KG1 (cell line): Measurements from ENCODE around the gene PPP1R8.
"Not testable (repeated sequence)": the region's sequence is repeated elsewhere in the genome, so short reads cannot be mapped to it uniquely, and the experiment has no call there.

Experiments used
- DNase-seq: peaks from one replicate; lab custom pipeline; 2025; lab: John Stamatoyannopoulos, UW

PPP1R8 gene

DNA sequence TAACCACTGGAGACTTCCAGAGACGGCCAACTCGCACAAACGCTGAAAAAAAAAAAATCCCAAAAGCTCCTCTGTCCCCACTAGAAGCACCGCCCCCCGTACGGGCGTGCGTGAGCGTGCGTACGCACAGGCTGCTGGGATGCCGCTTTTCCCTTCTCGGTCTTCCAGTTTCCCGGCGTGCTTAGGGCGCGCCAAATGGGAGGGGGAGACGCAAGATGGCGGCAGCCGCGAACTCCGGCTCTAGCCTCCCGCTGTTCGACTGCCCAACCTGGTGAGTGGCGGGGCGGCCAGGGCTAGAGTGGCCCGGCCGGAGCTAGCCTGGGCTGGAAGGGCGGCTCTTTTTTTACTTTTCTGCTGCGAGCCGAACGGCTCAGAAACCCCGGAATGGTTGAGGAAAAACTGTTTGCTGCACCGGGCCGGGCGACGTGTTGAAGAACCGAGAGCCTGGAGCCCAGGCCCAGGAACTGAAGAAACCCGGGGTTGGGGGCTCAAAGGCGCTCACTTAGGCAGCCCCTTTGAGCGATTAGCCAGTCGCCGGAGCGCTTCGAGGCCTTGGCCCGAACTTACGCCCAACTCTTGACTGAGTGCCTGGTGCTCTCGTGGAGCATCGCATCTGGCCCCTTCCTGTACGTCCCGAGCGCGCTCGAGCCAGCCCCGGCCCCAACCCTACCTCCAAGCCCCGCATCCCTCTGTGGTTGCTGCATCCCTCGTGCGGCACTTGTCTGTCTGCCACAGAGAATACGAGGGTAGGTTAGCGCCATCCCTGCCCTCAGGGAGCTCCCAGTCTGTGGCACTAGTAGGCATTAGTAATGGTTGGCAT, at the start of gene PPP1R8:
PPP1R8 (plus strand) TSS at position 162 of the 820 bp plus-strand sequence; CDS start at position 216, 54 bp downstream.
- peak; percentile 79 for DNase-seq

DNA sequence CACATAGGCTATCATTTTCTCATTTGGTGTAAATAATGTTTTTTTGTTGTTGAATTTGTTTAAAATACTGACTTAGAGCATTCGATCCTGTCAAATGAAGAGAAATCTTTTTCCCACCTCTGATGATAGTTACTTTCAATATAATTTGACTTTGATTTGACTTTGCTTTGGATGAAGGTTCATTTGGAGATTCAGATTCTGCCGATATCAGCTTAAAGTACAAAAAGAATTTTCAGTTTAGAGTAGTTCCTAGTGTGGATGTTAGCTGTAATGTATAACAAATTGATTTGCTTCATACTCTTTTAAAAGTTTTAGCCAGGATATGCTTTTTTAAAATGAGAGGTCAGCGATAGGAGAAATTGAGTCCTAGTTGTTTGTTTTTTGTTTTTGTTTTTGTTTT, 47.6 kb upstream of the PPP1R8 start:
- no peak for DNase-seq

DNA sequence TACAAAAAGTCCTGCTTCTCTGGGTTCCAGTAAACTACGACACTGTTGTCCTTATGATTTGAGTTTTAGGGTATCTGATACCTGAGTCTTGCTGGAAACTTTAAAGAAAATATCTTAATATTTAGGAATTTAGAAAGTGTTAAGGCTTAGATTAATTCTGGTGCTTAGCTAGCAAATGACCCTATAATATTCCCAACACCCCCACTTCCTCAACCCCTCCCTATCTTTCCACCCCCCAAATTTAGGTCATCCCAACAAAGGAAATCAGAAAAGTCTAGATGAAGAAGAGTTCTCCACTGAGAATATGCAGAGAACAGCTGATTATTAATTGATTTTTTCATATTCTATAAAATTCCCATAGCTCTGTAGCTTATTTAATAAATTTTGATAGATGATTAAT, 45.9 kb upstream of the PPP1R8 start:
- no peak for DNase-seq

DNA sequence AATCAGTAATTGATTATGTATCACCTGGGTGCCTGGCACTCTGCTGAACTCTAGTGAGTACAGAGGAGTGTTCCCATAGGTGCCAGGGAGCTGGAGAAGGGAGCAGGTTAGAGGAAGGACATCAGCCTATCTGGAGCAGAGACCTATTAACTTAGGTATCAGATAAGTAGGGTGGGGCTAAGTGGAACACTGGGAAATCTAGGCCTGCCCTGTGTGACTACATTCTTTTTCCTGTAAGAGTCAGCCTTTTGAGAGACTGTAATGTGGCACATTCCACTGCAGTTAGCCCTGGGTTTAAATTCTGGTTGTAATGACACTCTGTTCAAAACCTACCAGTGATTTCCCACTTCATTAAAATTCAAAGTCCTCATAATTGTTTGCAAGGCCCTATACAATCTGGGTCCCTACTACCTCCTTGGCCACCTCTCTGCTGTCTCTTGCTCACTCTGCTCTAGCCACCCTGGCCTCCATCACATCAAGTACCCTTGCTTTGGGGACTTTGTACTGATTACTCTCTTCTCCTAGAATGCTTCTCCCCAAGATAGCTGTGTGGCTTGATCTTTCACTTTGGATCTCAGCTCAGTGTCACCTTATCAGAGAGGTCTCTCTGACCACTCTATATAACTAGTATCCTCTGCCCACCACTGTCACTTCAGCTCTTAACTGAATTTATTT, 44.7 kb upstream of the PPP1R8 start:
- no peak for DNase-seq

DNA sequence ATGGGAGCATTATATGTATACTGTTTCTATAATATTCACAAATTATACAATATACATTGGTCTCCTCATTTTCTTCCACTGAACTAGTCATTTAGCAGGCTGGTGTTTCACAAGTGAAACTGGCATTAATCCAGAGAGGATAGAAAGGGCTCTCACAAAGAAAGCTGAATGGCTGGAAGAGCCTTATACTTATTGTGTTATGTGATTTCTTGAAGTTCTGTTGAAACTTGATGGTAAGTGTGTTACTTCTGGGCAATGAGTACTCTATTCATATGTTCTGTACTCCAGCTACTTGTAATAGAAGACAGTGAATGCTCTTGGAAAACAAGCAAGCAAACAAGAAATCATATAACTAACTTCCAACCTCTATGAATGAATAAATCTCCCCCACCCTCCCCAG, 42.7 kb upstream of the PPP1R8 start:
- no peak for DNase-seq

DNA sequence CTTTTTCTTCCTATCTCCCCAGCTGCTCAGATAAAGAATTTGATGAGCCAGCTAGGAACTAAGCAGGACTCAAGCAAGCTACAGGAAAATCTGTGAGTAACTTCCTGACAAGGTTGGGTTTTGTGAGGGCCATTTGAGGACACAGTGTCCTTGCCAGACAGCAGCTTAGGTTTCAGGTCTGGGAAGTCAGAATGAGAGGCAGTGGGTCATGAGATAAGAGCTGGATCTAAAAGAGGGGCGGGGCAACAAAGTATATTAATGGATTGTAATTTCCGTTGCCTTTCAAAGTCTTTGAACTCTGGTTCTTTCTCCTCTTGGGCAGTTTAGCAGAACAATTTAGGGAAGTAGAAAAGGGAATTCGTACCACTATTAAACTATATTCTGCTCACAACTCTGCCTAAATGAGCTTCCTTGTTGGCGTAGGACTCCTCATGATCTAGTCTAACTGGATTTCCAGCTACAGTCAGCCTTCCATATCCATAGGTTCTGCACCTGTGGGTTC, 41.0 kb upstream of the PPP1R8 start:
- no peak for DNase-seq

DNA sequence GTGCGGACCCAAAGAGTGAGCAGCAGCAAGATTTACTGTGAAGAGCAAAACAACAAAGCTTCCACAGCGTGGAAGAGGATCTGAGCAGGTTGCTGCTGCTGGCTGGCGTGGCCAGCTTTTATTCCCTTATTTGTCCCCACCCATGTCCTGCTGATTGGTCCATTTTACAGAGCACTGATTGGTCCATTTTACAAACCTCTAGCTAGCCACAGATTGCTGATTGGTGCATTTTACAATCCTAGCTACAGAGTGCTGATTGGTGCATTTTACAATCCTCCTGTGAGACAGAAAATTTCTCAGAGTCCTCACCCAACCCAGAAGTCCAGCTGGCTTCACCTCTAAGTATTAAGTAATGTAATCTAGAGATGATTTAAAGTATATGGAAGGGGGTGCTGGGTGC, 40.3 kb upstream of the PPP1R8 start:
- not testable (repeated sequence) for DNase-seq

DNA sequence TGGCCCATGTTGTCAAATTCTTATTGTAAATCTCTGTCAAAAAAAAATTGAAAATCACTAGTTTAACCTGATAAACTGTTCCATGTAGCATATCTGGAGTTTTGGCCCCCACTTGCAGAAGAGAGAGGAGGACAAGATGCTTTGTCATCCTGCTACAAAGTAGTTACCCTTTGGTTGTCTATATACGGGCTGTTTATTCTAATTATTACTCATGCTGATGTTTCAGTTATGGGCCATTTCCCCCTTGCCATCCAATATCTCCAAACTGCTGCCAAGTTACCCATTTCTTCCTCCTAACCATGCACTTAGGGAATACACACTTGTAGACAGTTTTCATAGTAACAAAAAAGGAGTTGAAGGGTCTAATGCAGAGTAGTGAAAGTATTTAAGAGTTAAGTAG, 35.0 kb upstream of the PPP1R8 start:
- DNase-seq = no peak

DNA sequence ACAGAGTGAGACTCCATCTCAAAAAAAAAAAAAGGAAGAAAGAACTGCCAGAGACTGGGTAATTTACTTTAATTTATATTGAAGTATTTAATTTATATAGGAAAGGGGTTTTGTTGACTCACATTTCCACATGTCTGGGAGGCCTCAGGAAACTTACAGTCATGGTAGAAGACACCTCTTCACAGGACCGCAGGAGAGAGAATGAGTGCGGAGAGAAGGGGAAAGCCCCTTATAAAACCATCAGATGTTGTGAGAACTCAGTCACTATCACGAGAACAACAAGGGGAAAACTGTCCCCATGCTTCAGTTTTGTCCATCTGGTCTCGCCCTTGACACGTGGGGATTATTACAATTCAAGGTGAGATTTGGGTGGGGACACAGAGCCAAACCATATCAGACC, 25.8 kb upstream of the PPP1R8 start:
- no peak for DNase-seq

DNA sequence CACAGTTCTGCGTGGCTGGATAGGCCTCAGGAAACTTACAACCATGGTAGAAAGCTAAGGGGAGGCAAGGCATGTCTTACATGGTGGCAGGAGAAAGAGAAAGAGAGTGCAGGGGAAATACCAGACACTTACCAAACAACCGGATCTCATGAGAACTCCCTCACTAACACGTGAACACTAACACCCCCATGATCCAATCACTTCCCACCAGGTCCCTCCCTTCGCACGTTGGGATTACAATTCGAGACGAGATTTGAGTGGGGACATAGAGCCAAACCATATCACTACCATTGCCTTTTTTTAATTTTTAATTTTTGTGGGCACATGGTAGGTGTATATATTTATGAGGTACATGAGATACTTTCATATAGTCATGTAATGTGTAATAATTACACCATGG, 23.8 kb upstream of the PPP1R8 start:
- DNase-seq = no peak

DNA sequence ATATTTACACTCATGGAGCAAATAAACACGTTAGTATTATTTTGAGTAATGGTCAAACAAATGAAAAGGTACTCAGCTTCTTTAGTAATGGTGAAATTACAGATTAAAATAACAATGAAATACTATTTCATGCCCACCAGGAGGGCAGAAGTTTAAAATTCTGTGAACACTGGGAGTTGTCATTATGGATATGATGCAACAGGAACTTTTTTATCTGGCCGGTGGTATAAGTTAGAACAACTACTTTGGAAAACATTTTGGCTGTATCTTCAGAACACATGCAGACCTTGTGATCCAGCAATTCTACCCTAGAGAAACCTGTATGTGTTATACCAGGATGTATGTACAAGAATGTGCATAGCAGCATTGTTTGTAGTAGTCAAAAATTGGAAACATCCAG, 23.2 kb upstream of the PPP1R8 start:
- no peak for DNase-seq

DNA sequence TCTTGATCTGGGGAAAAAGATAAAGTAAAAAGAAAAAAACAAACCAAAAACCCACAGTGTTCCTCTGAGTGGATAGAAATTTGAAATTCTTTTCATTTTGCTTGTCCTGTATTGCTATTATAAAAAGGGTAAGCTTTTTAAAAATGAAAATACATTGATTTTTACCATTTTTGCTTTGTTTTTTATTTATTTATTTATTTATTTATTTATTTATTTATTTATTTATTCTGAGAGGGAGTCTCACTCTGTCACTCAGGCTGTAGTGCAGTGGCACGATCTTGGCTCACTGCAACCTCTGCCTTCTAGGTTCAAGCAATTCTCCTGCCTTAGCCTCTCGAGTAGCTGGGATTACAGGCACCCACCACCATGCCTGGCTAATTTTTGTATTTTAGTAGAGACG, 22.5 kb upstream of the PPP1R8 start:
- DNase-seq = not testable (repeated sequence)

DNA sequence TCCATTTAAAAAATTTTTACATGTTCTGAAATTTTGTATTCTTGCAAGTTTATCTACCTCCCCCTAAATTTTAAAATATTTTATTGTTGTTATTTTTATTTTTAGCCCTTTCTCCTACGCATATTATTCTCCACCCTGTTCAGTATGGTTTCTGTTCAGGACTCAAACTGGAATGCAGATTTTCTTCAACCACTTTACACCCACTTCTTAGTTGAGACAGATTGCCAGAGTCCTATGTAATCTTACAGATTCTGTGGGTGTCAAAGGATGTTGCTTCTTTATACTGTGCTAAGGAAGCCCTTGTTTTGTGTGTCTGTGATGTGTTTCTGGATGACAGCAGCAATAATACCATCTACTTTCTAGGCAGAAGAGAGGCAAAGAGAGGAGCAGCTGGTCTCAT, 20.7 kb upstream of the PPP1R8 start:
- DNase-seq = no peak

DNA sequence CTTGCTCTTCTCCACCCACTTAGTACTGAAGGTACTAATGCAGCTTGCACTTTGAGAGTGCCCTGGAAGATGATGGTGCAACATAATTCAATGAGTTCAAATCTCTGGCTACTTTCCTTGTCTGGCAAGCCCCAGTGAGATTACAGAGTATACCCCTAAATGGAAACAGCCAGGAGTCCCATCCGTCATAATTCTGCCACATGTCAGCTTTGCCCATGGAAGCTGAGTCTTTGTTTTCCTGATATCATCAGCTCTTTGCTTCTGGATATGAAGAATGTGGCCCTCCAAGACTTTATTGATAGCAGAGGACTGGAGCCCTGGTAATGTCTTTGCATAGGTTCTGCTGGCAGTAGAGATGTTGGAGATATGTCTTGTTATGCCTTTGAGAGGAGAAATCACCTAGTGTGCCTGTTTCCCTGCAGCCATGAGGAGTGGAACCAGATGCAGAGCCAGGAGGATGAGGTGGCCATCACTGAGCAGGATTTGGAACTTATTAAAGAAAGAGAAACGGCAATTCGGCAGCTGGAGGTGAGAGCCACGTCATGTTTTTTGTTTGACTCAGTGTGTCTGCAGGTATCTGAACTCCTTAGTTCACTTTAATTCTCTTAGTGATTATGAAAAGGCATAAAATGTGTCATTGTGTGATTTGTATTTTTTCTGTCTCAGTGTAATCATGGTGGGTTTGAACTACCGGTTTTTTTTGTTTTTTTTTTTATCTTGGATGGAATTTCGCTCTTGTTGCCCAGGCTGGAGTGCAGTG, 18.7 kb upstream of the PPP1R8 start:
- no peak for DNase-seq

DNA sequence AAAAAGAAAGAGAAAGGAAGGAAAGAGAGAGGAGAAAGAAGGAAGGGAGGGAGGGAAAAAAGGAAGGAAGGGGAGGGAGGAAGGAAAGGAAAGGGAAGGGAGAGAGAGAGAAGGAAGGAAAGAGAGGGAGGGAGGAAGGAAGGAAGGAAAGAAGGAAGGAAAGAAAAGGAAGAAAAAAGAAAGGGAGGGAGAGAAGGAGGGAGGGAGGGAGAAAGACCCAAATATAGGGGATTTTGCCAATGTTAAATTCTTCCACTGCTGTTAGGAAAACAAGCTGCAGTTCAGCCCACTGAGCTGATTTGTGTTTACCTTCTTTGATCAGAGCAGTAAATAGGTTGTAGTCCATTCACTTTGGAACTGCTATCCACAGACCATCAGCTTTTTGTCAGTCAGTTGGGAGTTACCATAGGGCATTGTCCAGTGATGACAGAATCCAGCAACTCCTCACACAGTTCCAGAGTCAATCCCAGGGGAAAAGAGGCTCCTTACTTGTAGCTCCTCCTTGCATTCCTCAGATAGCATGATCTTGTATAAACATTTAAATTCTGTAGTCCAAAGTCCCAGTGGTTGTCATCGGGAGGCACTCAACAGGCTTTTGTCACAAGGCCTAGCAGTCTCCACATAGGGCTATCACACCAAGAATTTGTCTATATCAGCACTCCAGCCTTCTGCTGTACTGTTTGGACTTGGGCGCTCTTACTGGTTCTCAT, 13.5 kb upstream of the PPP1R8 start:
- DNase-seq = no peak

DNA sequence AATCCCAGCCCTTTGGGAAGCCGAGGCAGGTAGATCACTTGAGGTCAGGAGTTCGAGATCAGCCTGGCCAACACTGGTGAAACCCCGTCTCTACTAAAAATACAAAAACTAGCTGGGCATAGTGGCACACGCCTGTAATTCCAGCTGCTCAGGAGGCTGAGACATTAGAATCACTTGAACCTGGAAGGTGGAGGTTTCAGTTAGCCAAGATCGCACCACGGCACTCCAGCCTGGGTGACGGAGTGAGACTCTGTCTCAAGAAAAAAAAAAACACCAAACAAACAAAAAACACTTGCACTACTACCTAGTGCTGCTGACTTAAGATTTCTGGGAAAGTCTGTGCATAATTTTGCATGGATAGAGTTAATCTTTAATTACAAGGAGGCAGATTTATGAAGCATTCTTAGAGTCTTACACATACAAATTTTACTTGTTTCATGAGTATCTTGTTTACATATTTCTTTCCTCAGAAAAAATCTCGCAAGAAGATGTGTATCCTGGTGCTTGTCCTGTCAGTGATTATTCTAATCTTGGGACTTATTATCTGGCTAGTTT, 8.7 kb upstream of the PPP1R8 start:
- DNase-seq = no peak

DNA sequence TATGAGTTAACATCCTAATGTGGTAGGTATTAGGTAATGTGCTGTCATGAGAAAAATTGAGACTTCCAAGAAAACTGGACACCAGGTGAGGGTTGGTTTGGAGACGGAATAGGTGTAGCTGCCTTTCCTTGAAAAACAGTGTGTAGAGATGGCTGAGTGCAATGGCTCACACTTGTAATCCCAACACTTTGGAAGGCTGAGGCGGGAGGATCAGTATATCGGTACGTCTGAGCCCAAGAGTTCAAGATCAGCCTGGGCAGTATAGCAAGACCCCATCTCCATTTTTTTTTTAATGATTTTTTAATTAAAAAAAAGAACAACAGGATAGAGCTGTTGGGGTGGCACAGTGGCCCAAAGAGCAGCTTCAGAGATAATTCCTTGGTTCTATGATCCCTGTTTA, 6.8 kb upstream of the PPP1R8 start:
- DNase-seq = no peak

DNA sequence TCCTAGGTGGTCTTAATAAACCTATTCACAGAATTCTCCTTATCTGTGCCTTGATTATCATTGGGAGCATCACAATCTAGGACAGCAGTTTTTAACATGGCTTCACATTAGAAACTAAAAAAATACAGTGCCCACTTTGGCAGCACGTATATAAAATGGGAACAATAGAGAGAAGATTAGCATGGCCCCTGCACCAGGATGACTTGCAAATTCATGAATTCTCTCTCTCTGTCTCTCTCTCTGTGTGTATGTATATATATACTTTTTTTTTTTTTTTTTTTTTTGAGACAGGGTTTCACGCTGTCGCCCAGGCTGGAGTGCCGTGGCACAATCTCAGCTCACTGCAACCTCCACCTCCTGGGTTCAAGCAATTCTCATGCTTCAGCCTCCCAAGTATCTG, 6.2 kb upstream of the PPP1R8 start:
- DNase-seq = no peak

DNA sequence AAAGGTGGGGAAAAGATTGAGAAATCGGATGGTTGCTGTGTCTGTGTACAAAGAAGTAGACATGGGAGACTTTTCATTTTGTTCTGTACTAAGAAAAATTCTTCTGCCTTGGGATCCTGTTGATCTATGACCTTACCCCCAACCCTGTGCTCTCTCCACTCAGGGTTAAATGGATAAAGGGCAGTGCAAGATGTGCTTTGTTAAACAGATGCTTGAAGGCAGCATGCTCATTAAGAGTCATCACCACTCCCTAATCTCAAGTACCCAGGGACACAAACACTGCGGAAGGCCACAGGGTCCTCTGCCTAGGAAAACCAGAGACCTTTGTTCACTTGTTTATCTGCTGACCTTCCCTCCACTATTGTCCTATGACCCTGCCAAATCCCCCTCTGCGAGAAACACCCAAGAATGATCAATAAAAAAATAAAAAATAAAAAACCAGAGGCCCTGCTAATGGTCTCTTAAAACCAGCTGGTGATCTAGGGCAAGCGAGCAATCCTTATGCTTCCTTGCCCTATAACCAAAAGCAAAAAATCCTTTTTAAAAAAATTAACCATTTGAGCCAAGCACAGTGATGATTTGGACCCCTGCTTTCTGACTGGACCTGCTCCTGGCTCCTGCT, 1.1 kb upstream of the PPP1R8 start:
- not testable (repeated sequence) for DNase-seq

DNA sequence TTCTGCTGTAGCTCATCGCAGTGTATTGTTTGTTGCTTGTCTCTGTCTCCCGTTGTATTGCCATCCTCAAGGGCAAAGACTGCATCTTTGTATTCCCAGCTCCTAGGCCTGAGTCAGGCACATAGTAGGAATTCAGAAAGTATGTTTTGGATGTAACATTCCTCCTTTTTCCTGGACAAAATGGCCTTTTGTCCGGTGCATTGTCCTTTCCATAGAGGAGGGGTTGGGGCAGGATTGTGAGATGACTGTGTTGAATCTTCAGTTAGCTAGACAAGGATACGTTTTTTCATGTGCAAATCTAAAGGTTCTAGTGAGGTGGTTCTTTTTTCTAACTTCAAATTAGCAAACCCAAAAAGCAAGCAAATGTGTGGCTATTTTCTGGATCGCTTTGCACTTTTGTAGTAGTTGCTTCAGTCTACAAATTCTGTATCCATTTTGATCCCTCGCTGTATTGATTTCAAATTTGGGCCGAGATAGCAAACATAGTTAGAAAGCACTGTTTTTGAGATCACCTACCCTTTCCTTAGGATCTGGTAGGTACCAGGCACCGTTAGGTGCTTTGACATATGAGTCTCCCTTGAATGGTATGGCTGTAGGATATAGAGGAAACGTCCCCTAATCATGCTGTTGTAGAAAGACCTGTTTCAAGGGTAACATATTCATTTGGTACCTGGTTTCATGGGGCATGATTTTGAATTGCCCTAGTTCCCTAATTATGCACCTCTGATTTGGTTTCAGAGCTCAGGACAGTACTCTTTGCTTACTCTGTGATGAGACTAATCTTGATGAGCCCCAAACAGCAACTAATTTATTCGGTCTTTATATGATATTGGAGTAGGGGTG, 1.2 kb downstream of the PPP1R8 start:
- no peak for DNase-seq
